GM12891 (cell line): ENCODE data around the gene RBM34.

ENCODE experiments used
- POLR2A ChIP-seq: IDR thresholded peaks from 2 replicates; pipeline ENCODE4 v1.6.1; 2011; ENCODE audit warnings: low read depth, low read length, control low read depth
- POLR2AphosphoS5 ChIP-seq: IDR thresholded peaks from 2 replicates; pipeline ENCODE4 v1.6.1; 2011; ENCODE audit warnings: low read depth, low read length, control low read depth
- SPI1 ChIP-seq: IDR thresholded peaks from 2 replicates; pipeline ENCODE4 v1.6.1; 2011; ENCODE audit warnings: low read depth, low read length, control low read depth
- TAF1 ChIP-seq: IDR thresholded peaks from 2 replicates; pipeline ENCODE4 v1.6.1; 2011; ENCODE audit warnings: low read depth, low read length, control low read depth

GRCh38 chr1:235169986-235170385 lies 8.9 kb upstream of the RBM34 start:
- no peak for TF ChIP-seq SPI1
- TF ChIP-seq POLR2A: no peak
- TF ChIP-seq POLR2AphosphoS5: no peak
- TF ChIP-seq TAF1: no peak
